Endothelial cell of umbilical vein (primary cell): ENCODE results near the gene PTER. TPM values are rescaled to one million over a fixed set of nuclear protein-coding genes. Genes with fewer than 3 reads are reported as not detected.

Experiments
- BruUV-seq: library from RNA; stranded (reverse); fragments of 400-500 nt; replicated peaks from 2 replicates; lab custom pipeline; 2021; lab: Mats Ljungman, UMichigan
- CTCF ChIA-PET: fragments of 300-600, 350-600 bp; sonication (Branson Sonifier 250); formaldehyde crosslinking; loops from one replicate; lab custom pipeline; 2021; ENCODE audit warnings: antibody characterized with exemption, inconsistent platforms; lab: Charles Lee
- POLR2A ChIA-PET: fragments of 300-600, 350-600 bp; sonication (Branson Sonifier 250); formaldehyde crosslinking; loops from one replicate; lab custom pipeline; 2021; ENCODE audit warnings: antibody characterized with exemption, inconsistent platforms; lab: Charles Lee
- DNase-seq: peaks from one replicate; pipeline ENCODE4 v3.0.0-alpha.2; 2011; ENCODE audit warnings: low read depth, low spot score
- FAIRE-seq: peaks from 2 replicates; lab custom pipeline; 2011; peaks lifted over from hg19 to GRCh38; lab: Jason Lieb, UNC
- H2AFZ ChIP-seq: 2 replicates; pipeline ENCODE4 v1.6.0; 2012; ENCODE audit warnings: low read depth, low read length, control low read depth, inconsistent platforms
- H3K27ac ChIP-seq: 2 replicates; pipeline ENCODE4 v1.5.1; 2011; ENCODE audit warnings: low read depth, mild to moderate bottlenecking, control low read depth, low read length, moderate library complexity; ENCODE audit not compliant: insufficient read depth
- H3K27me3 ChIP-seq, 2 experiments: 2 replicates each; pipeline versions ENCODE4 v1.6.0 to v1.6.1; 2011; ENCODE audit warnings: low read length in 2 of 2, mixed read lengths in 1 of 2; ENCODE audit not compliant: control insufficient read depth in 2 of 2, insufficient read depth in 2 of 2
- H3K36me3 ChIP-seq, 2 experiments: 2 replicates in 1 of 2; 3 replicates in 1 of 2; pipeline ENCODE4 v1.5.1; 2011; ENCODE audit warnings: low read length in 2 of 2, mild to moderate bottlenecking in 1 of 2, moderate library complexity in 1 of 2; ENCODE audit not compliant: control insufficient read depth in 2 of 2, insufficient read depth in 2 of 2; ENCODE audit errors: extremely low read depth in 1 of 2
- H3K4me1 ChIP-seq: 3 replicates; pipeline ENCODE4 v1.5.1; 2011; ENCODE audit warnings: mild to moderate bottlenecking, low read length; ENCODE audit not compliant: control insufficient read depth, insufficient read depth; ENCODE audit errors: extremely low read depth
- H3K4me2 ChIP-seq: 2 replicates; pipeline ENCODE4 v1.6.1; 2011; ENCODE audit warnings: low read length, control low read depth, mixed read lengths; ENCODE audit not compliant: insufficient read depth
- H3K4me3 ChIP-seq, 3 experiments: fragments of 200-600 bp in 1 of 3; sonication (generic), shearing (Covaris generic) in 1 of 3; replicated peaks in 1 of 3; 2 replicates each; pipeline ENCODE4 v1.5.1; 2011 to 2016; ENCODE audit warnings: control low read depth in 3 of 3, low read length in 3 of 3, mild to moderate bottlenecking in 2 of 3, inconsistent platforms in 1 of 3, low read depth in 1 of 3, moderate library complexity in 1 of 3; ENCODE audit not compliant: insufficient read depth in 1 of 3
- H3K79me2 ChIP-seq: 2 replicates; pipeline ENCODE4 v1.6.0; 2012; ENCODE audit warnings: low read length, inconsistent platforms; ENCODE audit not compliant: control insufficient read depth, insufficient read depth
- H3K9ac ChIP-seq: replicated peaks from 2 replicates; pipeline ENCODE3; 2011; ENCODE audit warnings: low read length, control low read depth; ENCODE audit not compliant: insufficient read depth; ENCODE audit errors: extremely low read depth
- H3K9me1 ChIP-seq: replicated peaks from 3 replicates; pipeline ENCODE4 v1.6.0; 2011; ENCODE audit warnings: mild to moderate bottlenecking, low read length; ENCODE audit not compliant: control insufficient read depth, insufficient read depth; ENCODE audit errors: extremely low read depth
- H3K9me3 ChIP-seq: replicated peaks from 2 replicates; pipeline ENCODE4 v1.5.1; 2012; ENCODE audit warnings: low read length, inconsistent platforms; ENCODE audit not compliant: control insufficient read depth, insufficient read depth
- H4K20me1 ChIP-seq: replicated peaks from 2 replicates; pipeline ENCODE3; 2011; ENCODE audit warnings: mild to moderate bottlenecking, low read length; ENCODE audit not compliant: control insufficient read depth, insufficient read depth; ENCODE audit errors: extremely low read depth
- CTCF ChIP-seq, 2 donors: IDR thresholded peaks; 1 replicate in 1 of 2; 2 replicates in 1 of 2; pipeline ENCODE4 v1.5.1; 2011; ENCODE audit warnings: low read length in 2 of 2, mild to moderate bottlenecking in 2 of 2, moderate library complexity in 2 of 2, control low read depth in 1 of 2, inconsistent platforms in 1 of 2, low read depth in 1 of 2; ENCODE audit not compliant: insufficient read depth in 1 of 2; ENCODE audit errors: extremely low read depth in 1 of 2
- EZH2 ChIP-seq: IDR thresholded peaks from 2 replicates; pipeline ENCODE4 v1.6.1; 2012; ENCODE audit warnings: borderline replicate concordance, low read depth, mild to moderate bottlenecking, moderate library complexity, low read length, inconsistent platforms; ENCODE audit not compliant: severe bottlenecking
- FOS ChIP-seq: IDR thresholded peaks from 2 replicates; pipeline ENCODE4 v1.6.1; 2011; ENCODE audit warnings: mild to moderate bottlenecking, low read length, moderate library complexity, borderline replicate concordance; ENCODE audit not compliant: insufficient read depth
- GATA2 ChIP-seq: IDR thresholded peaks from 2 replicates; pipeline ENCODE4 v1.7.0; 2011; ENCODE audit warnings: low read depth, mild to moderate bottlenecking, moderate library complexity, mixed read lengths, low read length; ENCODE audit not compliant: insufficient read length, insufficient read depth
- JUN ChIP-seq: IDR thresholded peaks from 2 replicates; pipeline ENCODE4 v1.6.1; 2011; ENCODE audit warnings: borderline replicate concordance, low read depth; ENCODE audit not compliant: insufficient read length, insufficient read depth
- MAX ChIP-seq: IDR thresholded peaks from 2 replicates; pipeline ENCODE4 v1.6.1; 2011; ENCODE audit not compliant: insufficient read depth, insufficient read length
- MYC ChIP-seq: IDR thresholded peaks from one replicate; pipeline ENCODE4 v1.6.1; 2011; ENCODE audit warnings: mild to moderate bottlenecking, low read depth, low read length
- POLR2A ChIP-seq: IDR thresholded peaks from 2 replicates; pipeline ENCODE4 v1.6.1; 2012; ENCODE audit warnings: low read depth, mild to moderate bottlenecking, control low read depth, low read length
- POLR2AphosphoS5 ChIP-seq: IDR thresholded peaks from 2 replicates; pipeline ENCODE4 v1.6.1; 2012; ENCODE audit warnings: low read depth, mild to moderate bottlenecking, control low read depth, low read length, moderate library complexity; ENCODE audit not compliant: insufficient read depth
- dilution Hi-C: fragments of 300-500 bp; cut with MboI; formaldehyde crosslinking; loops from one replicate; pipeline ENCODE4 v1.15.0; 2019; ENCODE audit warnings: low sequenced_read_pairs; ENCODE audit not compliant: extremely low pct_ligation_motif_present
- intact Hi-C: fragments of 100-400 bp; cut with micrococcal nuclease; formaldehyde crosslinking; loops from one replicate; pipeline ENCODE4 v1.10.0; 2022
- polyA plus RNA-seq, 4 experiments: library from polyadenylated mRNA; depleted of rRNA in 3 of 4; stranded (reverse) in 3 of 4; unstranded in 1 of 4; fragments of >200 nt; gene quantifications; 2 replicates each; pipeline versions ENCODE4 v1.2.1 to v1.2.3, GENCODE V29; 2011 to 2012; ENCODE audit warnings: missing spikeins in 1 of 4
- total RNA-seq: library from RNA; stranded (reverse); gene quantifications from 2 replicates; pipeline ENCODE4 v1.2.3, GENCODE V29; 2021

PTER gene
- total and polyA plus RNA-seq, 2 donors (not counting 3 experiments of a cell fraction or from before 2014, with no cell fraction given): 1.6 to 4.6 TPM

GRCh38 chr10:16520900-16521299 lies 84.1 kb downstream of the PTER start:
- TF ChIP-seq MAX: no peak
- no peak for TF ChIP-seq MYC
- no peak for TF ChIP-seq POLR2A
- TF ChIP-seq POLR2AphosphoS5: no peak
- peak; percentile 7 to 53 for TF ChIP-seq CTCF (IDR thresholded peaks at IDR 0.05; ENCODE audit: extremely low read depth in 1 of 2, insufficient read depth in 1 of 2, low read depth in 1 of 2, low read length in 2 of 2)
- TF ChIP-seq JUN: no peak
- no peak for TF ChIP-seq FOS
- TF ChIP-seq EZH2: no peak
- TF ChIP-seq GATA2: no peak
- Histone ChIP-seq H3K79me2 (no peaks in the 10 kb centered on the region), H3K9me3 (no peaks in the 10 kb centered on the region), H3K4me2 (peak overlapping the region; percentile 46), H3K4me3 (peak overlapping the region in 2 of 3 experiments; percentile 25 to 43), H3K27me3 (peaks cover 40 to 76% of the 10 kb centered on the region in 2 experiments), H3K27ac (no peak overlapping the region), H3K4me1 (peaks cover 12% of the 10 kb centered on the region), H4K20me1 (no peaks in the 10 kb centered on the region), H3K36me3 (no peaks in the 10 kb centered on the region), H2AFZ (peak overlapping the region; percentile 68), H3K9me1 (no peaks in the 10 kb centered on the region), H3K9ac (no peak overlapping the region)
- BruUV-seq: no TSS peak
- no peak for DNase-seq
- intact Hi-C loops: loop anchor here (2.0 kb wide), 1 partner anchor 256 kb away; no protein-coding TSS in a partner anchor
- dilution Hi-C loops: no loop called here
- FAIRE-seq: no peak
- ChIA-PET CTCF (interaction anchor here (0.7 to 2.3 kb wide), 7 partner anchors 11 to 642 kb away, joined by 3 to 14 read pairs (median 5); partner anchors contain the start of gene PTER), POLR2A (no interaction called here)
